HCT116 (cell line): Measurements from ENCODE around the gene BRIP1. TPM values are rescaled to one million over a fixed set of nuclear protein-coding genes. Genes with fewer than 3 reads are reported as not detected.

Experiments used
- ATAC-seq: fragments of 200-7000 bp; cut with Tn5 transposase; 2 replicates; pipeline ENCODE4 v1.9.1; 2020; ENCODE audit warnings: mild to moderate bottlenecking, moderate library complexity
- BruUV-seq: library from RNA; stranded (reverse); fragments of 400-500 nt; replicated peaks from 2 replicates; lab custom pipeline; 2021; lab: Mats Ljungman, UMichigan
- CTCF ChIA-PET: fragments of 300-600 bp; sonication (Branson Sonifier 250); formaldehyde crosslinking; loops from one replicate; lab custom pipeline; 2021; ENCODE audit warnings: antibody characterized with exemption; lab: Charles Lee
- POLR2A ChIA-PET: fragments of 300-600, 350-600 bp; sonication (Branson Sonifier 250); formaldehyde crosslinking; loops from one replicate; lab custom pipeline; 2021; ENCODE audit warnings: antibody characterized with exemption; lab: Charles Lee
- RAD21 ChIA-PET, 2 experiments: fragments of 300-600 bp; sonication (Branson Sonifier 250); formaldehyde crosslinking; loops; one replicate each; lab custom pipeline; 2023; ENCODE audit warnings: low total read pairs in 2 of 2; ENCODE audit not compliant: uncharacterized antibody in 2 of 2, unreplicated experiment in 2 of 2, low non-redundant PET in 1 of 2; lab: Charles Lee
- DNase-seq: peaks from one replicate; pipeline ENCODE4 v3.0.0-alpha.2; 2010; ENCODE audit warnings: low read depth, low spot score
- H2AFZ ChIP-seq: fragments of 200-600 bp; shearing (Covaris generic), sonication (generic); 2 replicates; pipeline ENCODE4 v1.6.1; 2017; ENCODE audit warnings: low read depth, mixed run types, mixed read lengths, antibody characterized with exemption, low read length; ENCODE audit not compliant: poor library complexity, severe bottlenecking
- H3K27ac ChIP-seq: 2 replicates; pipeline ENCODE4 v1.5.1; 2012; ENCODE audit warnings: low read depth, low read length
- H3K27me3 ChIP-seq: fragments of 200-600 bp; sonication (generic); 2 replicates; pipeline ENCODE4 v1.6.1; 2016; ENCODE audit warnings: mixed run types, low read length, mixed read lengths; ENCODE audit not compliant: insufficient read depth
- H3K36me3 ChIP-seq, 2 experiments: fragments of 200-500 bp in 1 of 2; fragments of 200-600 bp in 1 of 2; sonication (Bioruptor generic) in 1 of 2; sonication (generic) in 1 of 2; 2 replicates each; pipeline versions ENCODE4 v1.5.1 to v1.6.1; 2014 to 2016; ENCODE audit warnings: low read length in 2 of 2, inconsistent platforms in 1 of 2, mixed read lengths in 1 of 2, mixed run types in 1 of 2; ENCODE audit not compliant: insufficient read depth in 2 of 2, control insufficient read depth in 1 of 2
- H3K4me1 ChIP-seq, 2 experiments: fragments of 200-600 bp in 1 of 2; sonication (generic) in 1 of 2; 2 replicates each; pipeline versions ENCODE4 v1.5.1 to v1.6.1; 2012 to 2017; ENCODE audit warnings: low read length in 2 of 2, inconsistent platforms in 1 of 2, mild to moderate bottlenecking in 1 of 2, mixed read lengths in 1 of 2, mixed run types in 1 of 2, moderate library complexity in 1 of 2; ENCODE audit not compliant: insufficient read depth in 2 of 2, control insufficient read depth in 1 of 2
- H3K4me2 ChIP-seq: fragments of 200-600 bp; sonication (generic); 2 replicates; pipeline ENCODE4 v1.6.1; 2017; ENCODE audit warnings: mixed run types, low read length, mixed read lengths
- H3K4me3 ChIP-seq, 2 experiments: fragments of 200-600 bp in 1 of 2; sonication (generic) in 1 of 2; replicated peaks in 1 of 2; 2 replicates each; pipeline ENCODE4 v1.5.1; 2011 to 2016; ENCODE audit warnings: low read length in 2 of 2, control low read depth in 1 of 2, low read depth in 1 of 2, mild to moderate bottlenecking in 1 of 2, mixed read lengths in 1 of 2, mixed run types in 1 of 2
- H3K79me2 ChIP-seq: fragments of 200-600 bp; sonication (generic); 2 replicates; pipeline ENCODE4 v1.6.1; 2017; ENCODE audit warnings: mild to moderate bottlenecking, mixed run types, low read length, moderate library complexity, mixed read lengths; ENCODE audit not compliant: insufficient read depth
- H3K9ac ChIP-seq: fragments of 200-600 bp; sonication (generic); 2 replicates; pipeline ENCODE4 v1.6.1; 2016; ENCODE audit warnings: low read length, mixed read lengths
- H3K9me2 ChIP-seq: fragments of 200-600 bp; sonication (generic), shearing (Covaris generic); 2 replicates; pipeline ENCODE4 v1.6.1; 2017; ENCODE audit warnings: mixed run types, mild to moderate bottlenecking, moderate library complexity; ENCODE audit not compliant: insufficient read depth
- H3K9me3 ChIP-seq, 2 experiments: fragments of 200-500 bp in 1 of 2; fragments of 200-600 bp in 1 of 2; sonication (Bioruptor generic) in 1 of 2; sonication (generic) in 1 of 2; 2 replicates each; pipeline ENCODE4 v1.6.1; 2014 to 2017; ENCODE audit warnings: low read length in 2 of 2, mixed read lengths in 2 of 2, inconsistent platforms in 1 of 2, low read depth in 1 of 2, mild to moderate bottlenecking in 1 of 2, mixed run types in 1 of 2, moderate library complexity in 1 of 2; ENCODE audit not compliant: control insufficient read depth in 1 of 2, insufficient read depth in 1 of 2
- H4K20me1 ChIP-seq: fragments of 200-600 bp; sonication (generic), shearing (Covaris generic); 2 replicates; pipeline ENCODE4 v1.6.1; 2017; ENCODE audit warnings: mixed run types, mild to moderate bottlenecking, moderate library complexity; ENCODE audit not compliant: insufficient read depth
- ELF1 ChIP-seq: IDR thresholded peaks from 2 replicates; pipeline ENCODE4 v1.6.1; 2012; ENCODE audit warnings: low read depth, borderline replicate concordance
- EZH2 ChIP-seq: fragments of 200-600 bp; sonication (generic); IDR thresholded peaks from 2 replicates; pipeline ENCODE4 v1.6.1; 2017; ENCODE audit warnings: antibody characterized with exemption, mixed run types
- POLR2AphosphoS5 ChIP-seq: IDR thresholded peaks from 2 replicates; pipeline ENCODE4 v1.6.1; 2011; ENCODE audit warnings: mild to moderate bottlenecking, low read depth, low read length, moderate library complexity
- RAD21 ChIP-seq: IDR thresholded peaks from 2 replicates; pipeline ENCODE4 v1.6.1; 2012; ENCODE audit warnings: low read depth, mild to moderate bottlenecking
- SIN3A ChIP-seq: IDR thresholded peaks from 2 replicates; pipeline ENCODE4 v1.6.1; 2012; ENCODE audit warnings: low read depth
- SP1 ChIP-seq: IDR thresholded peaks from 2 replicates; pipeline ENCODE4 v1.6.1; 2012; ENCODE audit warnings: low read depth
- TCF7L2 ChIP-seq: IDR thresholded peaks from 2 replicates; pipeline ENCODE4 v1.7.0; 2011; ENCODE audit warnings: borderline replicate concordance, inconsistent platforms; ENCODE audit not compliant: insufficient read depth, insufficient read length; ENCODE audit errors: extremely low read depth
- ZNF274 ChIP-seq: fragments of 200-500 bp; sonication (Bioruptor generic); IDR thresholded peaks from 2 replicates; pipeline ENCODE4 v1.6.1; 2014; ENCODE audit warnings: mild to moderate bottlenecking, low read depth, low read length, inconsistent platforms
- intact Hi-C: fragments of 100-400 bp; cut with micrococcal nuclease; formaldehyde crosslinking; loops from 2 replicates; pipeline ENCODE4 v1.10.0; 2022
- total RNA-seq: library from RNA; stranded (reverse); gene quantifications from one replicate; pipeline ENCODE4 v1.2.1, GENCODE V29; 2021; ENCODE audit not compliant: unreplicated experiment
- TF ChIP-seq, protein P1 (sequence below), 3 experiments: fragments of 200-600 bp in 1 of 3; sonication (generic) in 1 of 3; IDR thresholded peaks in 2 of 3; conservative IDR thresholded peaks in 1 of 3; 2 replicates each; pipeline ENCODE4 v1.5.1; 2012 to 2017; ENCODE audit warnings: low read depth in 2 of 3, low read length in 2 of 3, antibody characterized with exemption in 1 of 3, borderline replicate concordance in 1 of 3, control low read depth in 1 of 3, mild to moderate bottlenecking in 1 of 3, mixed read lengths in 1 of 3, mixed run types in 1 of 3, moderate library complexity in 1 of 3; ENCODE audit not compliant: insufficient read depth in 1 of 3
- TF ChIP-seq, protein P2 (sequence below): IDR thresholded peaks from 2 replicates; pipeline ENCODE4 v1.6.1; 2011; ENCODE audit warnings: mild to moderate bottlenecking, low read length, moderate library complexity; ENCODE audit not compliant: insufficient replicate concordance; ENCODE audit errors: extremely low read depth

The BRIP1 gene
- total RNA-seq, 1 experiment from 2014 or later, result 22.2 TPM

DNA sequence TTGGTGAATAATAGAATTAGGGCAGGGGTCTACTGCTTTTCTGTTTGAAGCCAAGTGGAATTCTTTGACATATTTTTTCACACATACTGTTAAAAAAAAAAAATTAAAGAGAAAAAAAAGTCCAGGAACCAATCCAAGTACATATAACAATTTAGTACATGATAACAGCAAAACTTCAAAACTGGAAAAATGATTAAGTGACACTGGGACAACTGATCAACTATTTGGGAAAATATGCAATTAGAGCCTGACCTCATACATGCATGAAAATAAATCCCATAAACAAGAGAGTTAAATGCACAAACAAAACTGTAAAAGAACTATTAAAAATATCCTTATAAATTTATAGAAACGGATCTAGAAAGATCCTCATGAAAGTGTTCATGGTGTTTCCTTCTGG is 27.7 kb downstream of the BRIP1 start:
- Histone ChIP-seq H3K9me2 (no peaks in the 10 kb centered on the region), H3K36me3 (peaks cover 0 to 6% of the 10 kb centered on the region in 2 experiments; a peak in 1 of 4 replicates), H2AFZ (no peak overlapping the region), H3K9me3 (no peaks in the 10 kb centered on the region), H3K9ac (no peak overlapping the region), H4K20me1 (no peaks in the 10 kb centered on the region), H3K27ac (no peak overlapping the region), H3K4me2 (no peak overlapping the region), H3K79me2 (peaks cover 8% of the 10 kb centered on the region), H3K27me3 (no peaks in the 10 kb centered on the region), H3K4me1 (peaks cover 17 to 21% of the 10 kb centered on the region in 2 experiments), H3K4me3 (no peak overlapping the region)
- no TSS peak for BruUV-seq
- intact Hi-C loops, result loop anchor here (2.0 to 10.0 kb wide), 7 partner anchors 253 to 1111 kb away; no protein-coding TSS in a partner anchor
- TF ChIP-seq SIN3A, result no peak
- TF ChIP-seq RAD21, result no peak
- TF ChIP-seq ELF1, result no peak
- no peak for TF ChIP-seq EZH2
- no peak for TF ChIP-seq SP1
- no peak for TF ChIP-seq TCF7L2
- no peak for TF ChIP-seq POLR2AphosphoS5
- no peak for TF ChIP-seq ZNF274
- TF ChIP-seq, protein P1, sequence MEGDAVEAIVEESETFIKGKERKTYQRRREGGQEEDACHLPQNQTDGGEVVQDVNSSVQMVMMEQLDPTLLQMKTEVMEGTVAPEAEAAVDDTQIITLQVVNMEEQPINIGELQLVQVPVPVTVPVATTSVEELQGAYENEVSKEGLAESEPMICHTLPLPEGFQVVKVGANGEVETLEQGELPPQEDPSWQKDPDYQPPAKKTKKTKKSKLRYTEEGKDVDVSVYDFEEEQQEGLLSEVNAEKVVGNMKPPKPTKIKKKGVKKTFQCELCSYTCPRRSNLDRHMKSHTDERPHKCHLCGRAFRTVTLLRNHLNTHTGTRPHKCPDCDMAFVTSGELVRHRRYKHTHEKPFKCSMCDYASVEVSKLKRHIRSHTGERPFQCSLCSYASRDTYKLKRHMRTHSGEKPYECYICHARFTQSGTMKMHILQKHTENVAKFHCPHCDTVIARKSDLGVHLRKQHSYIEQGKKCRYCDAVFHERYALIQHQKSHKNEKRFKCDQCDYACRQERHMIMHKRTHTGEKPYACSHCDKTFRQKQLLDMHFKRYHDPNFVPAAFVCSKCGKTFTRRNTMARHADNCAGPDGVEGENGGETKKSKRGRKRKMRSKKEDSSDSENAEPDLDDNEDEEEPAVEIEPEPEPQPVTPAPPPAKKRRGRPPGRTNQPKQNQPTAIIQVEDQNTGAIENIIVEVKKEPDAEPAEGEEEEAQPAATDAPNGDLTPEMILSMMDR (IDR thresholded peaks at IDR 0.05 in 2 of 3, conservative IDR thresholded peaks at IDR 0.05 in 1 of 3; ENCODE audit: borderline replicate concordance in 1 of 3, insufficient read depth in 1 of 3, low read depth in 2 of 3, low read length in 2 of 3), result no peak
- TF ChIP-seq, protein P2, sequence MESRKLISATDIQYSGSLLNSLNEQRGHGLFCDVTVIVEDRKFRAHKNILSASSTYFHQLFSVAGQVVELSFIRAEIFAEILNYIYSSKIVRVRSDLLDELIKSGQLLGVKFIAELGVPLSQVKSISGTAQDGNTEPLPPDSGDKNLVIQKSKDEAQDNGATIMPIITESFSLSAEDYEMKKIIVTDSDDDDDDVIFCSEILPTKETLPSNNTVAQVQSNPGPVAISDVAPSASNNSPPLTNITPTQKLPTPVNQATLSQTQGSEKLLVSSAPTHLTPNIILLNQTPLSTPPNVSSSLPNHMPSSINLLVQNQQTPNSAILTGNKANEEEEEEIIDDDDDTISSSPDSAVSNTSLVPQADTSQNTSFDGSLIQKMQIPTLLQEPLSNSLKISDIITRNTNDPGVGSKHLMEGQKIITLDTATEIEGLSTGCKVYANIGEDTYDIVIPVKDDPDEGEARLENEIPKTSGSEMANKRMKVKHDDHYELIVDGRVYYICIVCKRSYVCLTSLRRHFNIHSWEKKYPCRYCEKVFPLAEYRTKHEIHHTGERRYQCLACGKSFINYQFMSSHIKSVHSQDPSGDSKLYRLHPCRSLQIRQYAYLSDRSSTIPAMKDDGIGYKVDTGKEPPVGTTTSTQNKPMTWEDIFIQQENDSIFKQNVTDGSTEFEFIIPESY, result no peak
- ChIA-PET CTCF (interaction anchor here (0.9 to 2.0 kb wide), 6 partner anchors 40 to 423 kb away, joined by 3 to 15 read pairs (median 7); no protein-coding TSS in a partner anchor), POLR2A (no interaction called here), RAD21 (interaction anchor here in 1 of 2 experiments (1.3 kb wide), 1 partner anchor 424 kb away, joined by 3 read pairs; no protein-coding TSS in a partner anchor)
- DNase-seq, result no peak
- no peak for ATAC-seq
